Frontal cortex (tissue), 4 donors: ENCODE data around the gene IQCM. TPM values are rescaled to one million over a fixed set of nuclear protein-coding genes. Genes with fewer than 3 reads are reported as not detected.

Experiments
- DNase-seq, 2 donors: peaks; one replicate each; pipeline ENCODE4 v3.0.0; 2012; ENCODE audit warnings: low spot score in 2 of 2
- FAIRE-seq: peaks from 2 replicates; lab custom pipeline; 2012; peaks lifted over from hg19 to GRCh38; lab: Jason Lieb, UNC
- total RNA-seq: library from RNA; depleted of rRNA; stranded (reverse); fragments of >200 nt; gene quantifications from one replicate; pipeline ENCODE4 v1.2.3, GENCODE V29; 2014
- donor health status: control.
- donor health status: control.
- donor health status: control.

The IQCM gene
- total RNA-seq, 1 donor from 2014 or later: not detected

DNA sequence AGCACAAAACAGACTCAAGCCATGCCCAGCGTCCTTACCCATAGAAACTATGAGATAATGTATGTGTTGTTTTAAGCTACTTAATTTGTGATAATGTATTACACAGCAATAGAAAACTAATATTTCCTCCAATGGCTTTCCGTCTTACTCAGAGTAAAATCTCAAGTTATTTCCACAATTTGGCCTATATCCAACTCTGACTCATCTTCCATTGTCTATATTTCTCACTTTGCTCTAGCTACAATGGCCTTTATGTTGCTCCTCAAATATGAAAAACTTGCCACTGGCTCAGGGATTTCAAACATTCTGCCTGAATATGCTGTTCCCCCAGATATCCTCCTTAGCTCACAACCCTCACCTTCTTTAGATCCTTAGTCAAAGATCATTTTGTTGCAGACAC lies 31.6 kb downstream of the IQCM start:
- DNase-seq (no peak), FAIRE-seq (no peak)

DNA sequence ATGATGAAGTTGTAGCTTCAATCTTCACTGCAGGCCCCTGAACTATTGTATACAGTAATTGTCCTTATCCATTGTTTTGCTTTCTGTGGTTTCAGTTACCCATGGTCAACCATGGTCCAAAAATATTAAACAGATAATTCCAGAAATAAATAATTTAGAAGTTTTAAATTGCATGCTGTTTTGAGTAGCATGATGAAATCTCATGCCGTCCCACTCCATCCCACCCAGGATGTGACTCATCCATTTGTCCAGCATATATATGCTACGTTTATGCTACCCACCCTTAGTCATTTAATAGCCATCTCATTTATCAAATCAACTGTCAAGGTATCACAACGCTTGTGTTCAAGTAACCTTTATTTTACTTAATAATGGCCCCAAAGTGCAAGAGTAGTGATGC lies 34.5 kb downstream of the IQCM start:
- DNase-seq: no peak
- no peak for FAIRE-seq

DNA sequence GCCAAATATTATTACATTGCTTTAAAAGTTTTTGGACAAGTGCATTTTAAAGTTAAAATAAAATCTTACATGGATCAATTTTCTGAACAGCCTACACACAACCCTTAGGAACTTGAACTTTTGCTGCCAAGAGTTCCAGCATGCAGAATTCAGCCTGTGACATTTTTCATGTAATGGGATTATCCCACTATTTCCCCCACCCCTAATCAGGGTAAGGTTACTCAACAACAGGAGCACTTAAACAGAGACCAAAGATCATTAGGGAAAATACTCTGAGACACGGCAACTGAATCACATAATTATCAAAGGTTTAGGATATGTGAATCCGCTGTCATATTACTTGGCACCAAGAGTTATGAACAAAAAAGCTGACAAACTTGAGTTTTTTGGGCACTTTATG lies 47.2 kb downstream of the IQCM start:
- no peak for FAIRE-seq
- no peak for DNase-seq

DNA sequence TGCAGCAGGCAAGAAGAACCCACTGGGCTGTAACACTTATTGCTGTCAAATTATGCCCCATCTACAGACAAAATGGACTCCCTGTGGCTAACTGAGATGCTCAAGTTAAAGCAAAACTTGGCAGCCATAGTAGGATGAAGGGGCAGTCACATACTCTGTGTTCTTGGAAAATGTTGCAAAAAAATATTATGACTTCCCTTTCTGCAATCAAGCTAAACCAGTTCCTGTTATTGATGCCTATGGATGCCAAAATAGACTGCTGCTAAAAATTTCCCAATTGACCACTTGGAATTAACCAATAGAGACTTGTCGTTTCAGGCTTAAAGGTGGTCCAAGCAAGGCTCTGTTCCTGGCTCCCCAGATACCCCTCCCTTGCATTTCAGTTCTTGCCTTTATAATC lies 49.5 kb downstream of the IQCM start:
- DNase-seq (no peak), FAIRE-seq (no peak)

DNA sequence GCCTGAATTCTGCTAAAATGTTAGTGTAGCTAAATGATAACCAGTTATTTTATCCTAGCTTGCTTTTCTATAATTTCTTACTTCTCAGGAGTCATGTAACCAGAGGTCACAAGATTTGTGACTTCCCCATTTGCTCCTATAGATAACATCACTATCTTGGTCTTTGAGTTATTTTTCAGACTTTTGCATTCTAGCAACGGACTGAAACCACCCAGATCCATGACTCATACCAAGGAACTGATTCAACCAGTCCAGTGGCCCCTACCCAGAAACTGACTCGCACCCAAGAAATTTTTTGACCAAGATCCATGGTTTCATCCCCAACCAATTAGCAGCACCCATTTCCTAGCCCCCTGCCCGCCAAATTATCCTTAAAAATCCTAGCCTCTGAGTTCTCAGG lies 50.0 kb downstream of the IQCM start:
- FAIRE-seq (no peak), DNase-seq (no peak)

DNA sequence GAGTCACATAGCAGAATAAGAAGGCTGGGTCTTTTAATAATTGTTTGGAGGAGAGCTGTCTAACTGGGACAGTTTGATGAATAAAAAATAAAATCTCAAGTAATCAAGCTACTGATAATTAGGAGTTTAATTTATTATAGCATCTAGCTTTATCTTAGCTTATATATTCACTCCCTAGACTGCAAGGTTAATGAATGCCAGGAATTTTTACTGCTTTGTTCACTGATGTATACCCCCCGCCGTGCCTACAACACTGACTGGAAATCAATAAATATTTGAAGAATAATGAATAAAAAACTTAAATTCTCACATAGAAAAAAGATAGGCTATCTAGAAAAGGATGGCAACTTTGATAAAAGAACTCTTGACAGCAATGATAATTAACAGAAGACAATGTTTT lies 59.7 kb downstream of the IQCM start:
- FAIRE-seq: no peak
- no peak for DNase-seq

DNA sequence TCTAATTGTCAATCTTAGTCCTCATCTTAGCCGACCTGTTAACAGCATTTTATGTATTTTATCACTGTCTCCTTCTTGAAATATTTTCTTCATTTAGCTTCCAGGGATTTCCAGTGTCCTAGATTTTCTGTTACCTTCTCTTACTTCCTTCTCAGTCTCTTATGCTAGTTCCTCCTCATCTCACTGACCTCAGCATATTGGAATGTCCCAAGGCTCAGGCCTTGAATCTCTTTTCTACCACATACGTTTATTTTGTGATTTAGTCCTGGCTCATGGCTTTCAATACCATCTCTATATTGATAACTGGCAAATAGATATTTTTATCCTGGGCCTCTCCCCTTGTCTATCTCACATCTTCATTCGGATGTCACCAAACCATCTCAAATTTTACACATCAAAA lies 61.1 kb downstream of the IQCM start:
- FAIRE-seq: no peak
- DNase-seq: no peak

DNA sequence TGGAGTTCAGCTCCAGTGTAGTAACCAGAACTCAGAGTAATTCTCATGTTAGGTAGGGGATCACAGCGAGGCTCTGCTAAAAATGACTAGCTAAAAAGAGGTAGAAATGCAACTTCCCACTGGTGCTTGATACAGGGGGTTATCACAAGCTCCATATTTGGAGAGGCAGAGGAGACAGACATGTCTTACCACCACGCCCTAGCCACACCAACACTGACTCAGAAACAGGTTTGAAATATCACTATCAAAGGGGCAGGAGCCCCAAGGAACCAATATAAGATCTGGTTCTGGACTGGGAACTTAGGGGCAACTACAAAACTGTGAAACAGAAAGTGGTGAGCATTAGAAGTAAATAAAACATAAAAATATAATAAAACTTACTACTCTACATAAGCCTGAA lies 62.9 kb downstream of the IQCM start:
- FAIRE-seq (no peak), DNase-seq (no peak)

DNA sequence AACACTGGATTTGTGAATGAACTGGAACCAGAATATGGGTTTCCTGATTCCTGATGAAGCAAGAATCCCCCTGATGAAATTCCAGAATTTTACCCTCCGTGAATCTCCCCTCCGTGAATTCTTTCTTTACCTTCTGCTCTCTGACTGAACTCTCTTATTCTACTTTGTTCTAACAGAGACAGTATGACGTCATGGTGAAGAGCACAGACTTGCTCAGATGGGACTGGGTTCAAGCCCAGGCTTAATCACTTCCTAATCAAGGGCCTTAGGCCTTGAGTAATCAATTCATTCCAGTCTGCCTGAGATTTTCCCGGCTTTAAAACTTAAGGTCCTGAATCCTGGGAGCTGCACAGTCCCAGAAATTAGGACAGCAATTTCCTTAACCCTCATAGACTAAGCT lies 64.5 kb downstream of the IQCM start:
- no peak for FAIRE-seq

DNA sequence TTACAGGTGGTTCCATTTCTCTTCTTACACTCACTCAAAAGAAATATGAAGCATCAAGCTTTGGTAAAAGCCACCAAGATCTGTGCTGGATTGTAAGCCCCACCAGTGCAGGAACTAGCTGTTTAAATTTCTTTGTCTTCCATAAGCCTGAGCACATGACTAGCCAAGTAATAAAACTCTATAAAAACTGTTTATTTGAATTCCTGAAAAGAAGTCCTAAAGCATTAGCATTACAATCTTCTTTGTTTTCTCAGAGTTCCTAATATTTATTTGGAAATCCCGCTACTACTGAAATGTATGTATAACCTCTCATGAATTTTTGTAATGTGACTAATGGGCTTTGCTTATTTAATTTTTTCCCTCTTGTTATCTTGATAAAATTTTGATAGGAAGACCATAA lies 65.9 kb downstream of the IQCM start:
- no peak for FAIRE-seq
- no peak for DNase-seq

More for the DNA sequence above, 64.5 kb downstream of the IQCM start:
- DNase-seq: no peak

DNA sequence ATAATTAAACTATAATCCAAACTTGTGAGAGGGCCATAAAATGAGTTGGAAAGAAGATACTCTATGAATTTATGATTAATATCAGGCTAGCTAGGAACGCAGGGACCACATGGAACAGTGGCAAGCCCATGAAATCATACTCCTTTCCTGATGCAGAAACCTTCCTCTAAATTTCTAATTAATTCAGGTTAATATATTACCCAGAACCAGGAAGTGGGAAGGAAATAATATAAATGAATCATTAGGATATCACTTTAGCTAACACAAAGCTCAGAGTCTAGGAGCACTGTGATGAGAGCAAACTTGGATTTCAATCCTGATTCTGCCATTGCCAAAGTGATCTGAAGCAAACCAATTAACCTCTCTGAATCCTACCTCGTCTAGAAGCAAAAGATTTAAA lies 68.0 kb downstream of the IQCM start:
- FAIRE-seq: no peak
- DNase-seq: no peak

DNA sequence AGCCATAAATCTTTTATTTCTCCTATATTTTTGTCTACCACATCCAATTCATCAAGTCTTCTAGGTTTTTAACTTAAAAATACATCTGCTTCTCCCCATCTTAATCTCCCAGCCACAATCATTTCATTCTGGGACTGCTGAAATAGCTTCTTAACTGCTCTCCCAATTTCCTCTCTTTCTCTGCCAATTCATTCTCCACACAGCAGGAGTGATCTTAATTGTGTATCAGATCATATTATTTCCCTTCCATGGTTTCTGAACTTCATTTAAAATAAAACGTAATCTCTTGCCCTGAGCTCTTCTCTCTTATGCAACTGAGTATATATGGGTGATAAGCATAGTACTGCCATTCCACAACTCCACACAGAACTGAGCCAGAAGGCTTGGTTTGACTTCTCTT lies 69.4 kb downstream of the IQCM start:
- no peak for DNase-seq
- FAIRE-seq: no peak

DNA sequence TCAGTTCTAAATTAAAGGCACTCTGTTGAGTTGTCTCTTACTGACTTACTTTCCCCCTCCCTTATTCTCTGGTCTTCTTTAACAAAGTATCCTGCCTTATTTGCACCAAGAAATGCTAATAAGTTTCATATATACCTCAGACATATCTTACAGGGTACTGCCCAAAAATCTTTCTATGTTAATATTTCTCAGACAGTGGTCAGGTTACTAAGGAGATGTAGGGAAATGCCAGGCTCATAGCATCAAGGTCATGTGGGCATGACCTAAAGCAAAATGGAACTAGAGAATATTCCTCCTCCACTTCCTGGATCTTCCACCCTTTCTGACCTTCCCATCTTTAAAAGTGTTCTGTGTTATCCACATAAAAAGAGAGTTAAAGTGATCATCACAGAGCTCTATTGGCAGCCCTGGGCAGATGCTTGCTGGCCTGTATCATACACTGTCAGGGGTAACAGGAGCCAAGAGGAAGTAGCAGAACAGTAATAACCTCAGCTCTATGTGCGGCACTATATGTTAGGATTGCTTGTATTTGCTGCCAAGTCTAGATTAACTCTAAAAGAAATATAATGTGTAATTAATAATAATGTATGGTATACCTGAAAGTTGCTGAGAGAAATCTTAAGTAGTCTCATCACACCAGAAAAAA lies 74.3 kb downstream of the IQCM start:
- DNase-seq (no peak), FAIRE-seq (no peak)

DNA sequence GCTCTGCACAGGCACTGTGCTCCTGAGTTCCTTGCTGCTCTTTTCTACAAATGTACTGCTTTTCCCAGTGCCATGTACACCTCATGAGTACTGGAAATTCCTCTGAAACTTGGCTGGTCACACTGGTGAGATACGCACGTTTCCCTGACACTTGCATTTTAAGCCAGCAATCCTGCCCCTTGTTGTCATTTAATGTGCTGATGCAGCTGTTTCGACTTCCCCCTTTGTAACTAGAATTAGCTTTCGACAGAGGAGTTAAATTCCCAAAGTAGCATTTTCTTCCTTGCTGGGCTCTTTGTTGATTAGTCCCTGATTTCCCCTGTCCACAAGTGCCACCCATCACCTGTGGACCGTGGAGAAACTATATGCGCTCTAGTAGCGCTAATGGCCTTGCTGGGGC lies 77.5 kb downstream of the IQCM start:
- DNase-seq (no peak), FAIRE-seq (no peak)

DNA sequence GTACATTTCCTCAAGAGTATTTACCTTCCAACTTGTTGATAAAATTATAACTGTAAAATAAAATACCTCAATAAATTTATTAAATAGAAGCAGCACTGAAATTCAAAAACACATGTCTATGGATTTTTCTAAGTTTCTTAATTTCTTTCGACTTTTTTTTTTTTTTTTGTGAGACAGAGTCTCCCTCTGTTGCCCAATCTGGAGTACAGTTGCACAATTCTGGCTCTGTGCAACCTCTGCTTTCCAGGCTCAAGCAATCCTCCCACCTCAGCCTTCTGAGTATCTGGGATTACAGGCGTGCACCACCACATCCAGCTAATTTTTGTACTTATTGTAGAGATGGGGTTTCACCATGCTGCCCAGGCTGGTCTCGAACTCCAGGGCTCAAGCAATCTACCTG lies 79.8 kb downstream of the IQCM start:
- FAIRE-seq (no peak), DNase-seq (no peak)

DNA sequence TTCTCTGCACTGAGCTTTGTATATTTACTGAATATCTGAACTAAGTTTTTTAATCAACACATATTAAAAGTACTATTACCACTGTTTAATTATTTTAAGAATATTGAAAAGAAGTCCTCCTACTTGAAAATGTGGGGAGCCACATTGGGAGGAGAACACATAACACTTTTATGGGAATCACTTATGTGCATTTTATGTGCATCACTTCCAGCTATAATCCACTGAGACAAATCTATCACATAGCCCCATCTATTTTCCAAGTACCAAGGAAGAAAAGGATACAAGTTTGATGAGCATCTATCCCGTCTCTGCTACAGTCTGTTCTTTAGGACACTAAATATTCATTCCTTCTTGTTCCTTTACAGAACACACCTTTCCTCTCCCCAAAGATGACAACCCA lies 87.2 kb downstream of the IQCM start:
- DNase-seq (no peak), FAIRE-seq (no peak)

DNA sequence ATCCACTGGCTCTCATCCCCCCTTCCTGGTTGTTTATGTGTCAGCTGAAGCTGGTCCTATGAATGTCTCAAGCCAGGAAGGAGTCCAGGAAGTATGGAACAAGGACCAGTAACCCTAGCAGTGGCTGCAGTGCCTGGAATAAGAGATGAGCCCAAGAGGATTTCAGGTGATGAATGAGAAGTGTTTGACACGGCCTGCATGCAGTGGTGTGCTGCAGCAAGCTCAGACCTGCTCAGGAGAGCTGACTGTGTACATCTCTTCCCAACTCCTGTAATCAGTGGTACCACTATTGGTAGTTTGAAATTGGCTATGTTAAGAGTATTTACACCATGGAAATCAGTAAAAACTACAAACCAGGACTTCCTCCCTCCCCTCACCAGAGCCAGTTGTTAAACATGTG lies 88.0 kb downstream of the IQCM start:
- FAIRE-seq (no peak), DNase-seq (no peak)

DNA sequence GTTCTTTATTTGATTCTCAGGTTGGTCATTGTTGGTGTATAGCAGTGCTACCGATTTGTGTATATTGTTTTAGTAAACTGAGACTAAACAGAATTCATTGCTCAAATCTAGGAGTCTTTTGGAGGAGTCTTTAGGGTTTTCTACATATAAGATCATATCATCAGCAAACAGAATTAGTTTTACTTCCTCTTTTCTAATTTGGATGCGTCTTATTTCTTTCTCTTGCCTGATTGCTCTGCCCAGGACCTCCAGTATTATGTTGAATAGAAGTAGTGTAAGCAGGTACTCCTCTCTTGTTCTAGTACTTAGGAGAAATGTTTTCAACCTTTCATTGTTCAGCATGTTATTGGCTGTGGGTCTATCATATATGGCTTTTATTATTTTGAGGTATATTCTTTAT lies 92.6 kb downstream of the IQCM start:
- FAIRE-seq (no peak), DNase-seq (no peak)

DNA sequence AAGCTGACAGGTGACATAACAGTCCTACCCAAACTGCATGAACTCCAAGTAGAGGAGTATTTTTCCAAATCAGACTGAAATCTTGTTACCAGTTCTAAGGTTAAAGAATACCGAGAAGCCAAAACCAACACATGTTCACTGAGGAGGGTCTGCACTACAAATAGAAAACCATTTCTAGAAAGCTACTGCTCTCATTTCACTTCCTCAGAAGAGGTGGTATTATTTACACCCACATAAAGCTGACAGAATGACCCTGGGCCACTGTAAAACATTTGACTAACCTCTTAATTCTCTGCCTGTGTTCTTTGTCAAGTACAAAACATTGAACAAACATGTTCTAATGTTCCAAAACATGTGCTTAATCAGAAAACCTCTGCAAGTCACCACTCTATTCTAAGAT lies 95.8 kb downstream of the IQCM start:
- DNase-seq (no peak), FAIRE-seq (no peak)

DNA sequence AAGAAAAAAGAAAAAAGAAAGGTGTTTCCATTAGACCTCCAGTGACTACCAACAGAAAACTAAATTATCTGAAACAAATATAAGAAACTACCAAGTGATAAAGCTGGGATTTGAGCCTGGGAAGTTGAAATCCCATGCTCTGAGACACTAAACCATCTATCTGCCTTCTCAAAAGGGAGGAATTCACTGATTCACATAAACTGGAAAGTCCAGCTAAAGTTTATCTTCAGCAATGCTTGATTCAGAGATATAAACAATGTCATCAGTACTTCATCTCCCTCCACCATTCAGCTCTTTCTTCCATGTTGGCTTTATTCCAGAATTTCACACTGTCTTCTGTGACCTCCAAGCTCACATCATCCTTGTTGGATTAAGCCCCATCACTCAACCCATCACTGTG lies 96.3 kb downstream of the IQCM start:
- FAIRE-seq (no peak), DNase-seq (no peak)

DNA sequence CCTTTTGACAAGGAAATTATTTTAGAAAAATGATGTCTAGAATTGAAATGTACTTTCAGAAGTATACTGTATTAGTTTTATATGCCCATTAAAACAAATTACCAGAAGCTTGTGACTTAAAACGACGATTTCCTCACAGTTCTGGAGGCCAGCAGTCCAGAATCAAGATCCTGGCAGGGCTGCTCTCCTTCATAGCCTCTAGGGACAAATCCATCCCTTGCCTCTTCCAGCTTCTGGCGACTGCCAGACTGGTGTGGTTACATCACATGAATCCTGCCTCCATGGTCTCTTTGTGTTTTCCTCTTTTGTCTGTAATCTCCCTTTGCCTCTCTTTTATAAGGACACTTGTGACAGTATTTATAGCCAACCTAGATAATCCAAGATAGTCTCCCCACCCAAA lies 97.1 kb downstream of the IQCM start:
- DNase-seq (no peak), FAIRE-seq (no peak)

DNA sequence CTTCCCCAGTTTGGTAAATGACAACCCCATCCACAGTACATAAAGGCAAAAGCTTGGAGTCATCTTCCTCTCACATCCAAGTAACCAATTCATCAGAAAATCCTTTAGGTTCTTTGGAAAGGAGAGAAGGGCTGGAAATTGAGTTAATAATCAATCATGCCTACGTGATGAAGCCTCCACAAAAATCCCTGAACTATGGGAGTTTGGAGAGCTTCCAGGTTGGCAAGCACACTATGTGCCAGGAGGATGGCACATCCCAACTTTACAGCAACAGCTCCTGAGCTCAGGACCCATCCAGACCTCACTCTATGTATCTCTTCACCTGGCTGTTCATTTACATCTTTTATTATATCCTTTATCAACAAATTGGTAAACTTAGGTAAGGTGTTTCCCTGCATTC lies 98.9 kb downstream of the IQCM start:
- FAIRE-seq: no peak
- no peak for DNase-seq
